T-cell (primary cell): Measurements from ENCODE around the gene CCNL2. TPM values are rescaled to one million over a fixed set of nuclear protein-coding genes. Genes with fewer than 3 reads are reported as not detected.
"Not testable (repeated sequence)": the region's sequence is repeated elsewhere in the genome, so short reads cannot be mapped to it uniquely, and the experiment has no call there.

ENCODE experiments used
- ATAC-seq, 4 experiments: fragments of 200-7000 bp in 3 of 4; fragments of 150-1000 bp in 1 of 4; cut with Tn5 transposase; replicated peaks in 1 of 4; 1 replicate in 3 of 4; 2 replicates in 1 of 4; pipeline ENCODE4 v1.10.0; 2021; ENCODE audit warnings: moderate library complexity in 3 of 4, mild to moderate bottlenecking in 2 of 4, moderate number of reproducible peaks in 1 of 4
- CTCF ChIA-PET, 2 donors: fragments of 300-600 bp; sonication (Branson Sonifier 250); formaldehyde crosslinking; loops; one replicate each; lab custom pipeline; 2022; ENCODE audit warnings: antibody characterized with exemption in 2 of 2; lab: Charles Lee
- POLR2A ChIA-PET, 2 donors: fragments of 300-600 bp; sonication (Branson Sonifier 250); formaldehyde crosslinking; loops; one replicate each; lab custom pipeline; 2022; ENCODE audit warnings: antibody characterized with exemption in 2 of 2; lab: Charles Lee
- DNase-seq, 35 experiments: peaks; one replicate each; pipeline versions ENCODE4 v3.0.0 to v3.0.0-alpha.2; 2013 to 2023
- H3K27ac ChIP-seq: one replicate; pipeline ENCODE4 v1.5.1; 2013; ENCODE audit warnings: low read length
- H3K27me3 ChIP-seq, 2 experiments: replicated peaks in 1 of 2; 1 replicate in 1 of 2; 2 replicates in 1 of 2; pipeline versions ENCODE4 v1.6.1 to v1.7.0; 2013; ENCODE audit warnings: low read length in 1 of 2, mixed read lengths in 1 of 2; ENCODE audit not compliant: control insufficient read depth in 2 of 2, insufficient read depth in 2 of 2; ENCODE audit errors: extremely low read depth in 1 of 2
- H3K36me3 ChIP-seq, 2 donors: 1 replicate in 1 of 2; 2 replicates in 1 of 2; pipeline versions ENCODE4 v1.6.1 to v1.7.0; 2013; ENCODE audit warnings: low read length in 1 of 2; ENCODE audit not compliant: control insufficient read depth in 2 of 2, insufficient read depth in 1 of 2; ENCODE audit errors: extremely low read depth in 1 of 2
- H3K4me1 ChIP-seq, 2 experiments: 1 replicate in 1 of 2; 2 replicates in 1 of 2; pipeline versions ENCODE4 v1.6.1 to v1.7.0; 2013; ENCODE audit warnings: low read length in 2 of 2, mixed read lengths in 1 of 2; ENCODE audit not compliant: insufficient read depth in 2 of 2, control insufficient read depth in 1 of 2; ENCODE audit errors: extremely low read depth in 1 of 2
- H3K4me3 ChIP-seq, 2 donors: 1 replicate in 1 of 2; 2 replicates in 1 of 2; pipeline versions ENCODE4 v1.5.1 to v1.7.0; 2013; ENCODE audit warnings: mild to moderate bottlenecking in 2 of 2, low read length in 1 of 2, moderate library complexity in 1 of 2; ENCODE audit not compliant: control insufficient read depth in 1 of 2; ENCODE audit errors: extremely low read depth in 1 of 2
- H3K9me3 ChIP-seq: 2 replicates; pipeline ENCODE4 v1.7.0; 2013
- H3K27ac Mint-ChIP-seq, 2 donors: one replicate each; pipeline ENCODE4 v1.8.0; 2020 to 2021; ENCODE audit warnings: mild to moderate bottlenecking in 2 of 2, mixed read lengths in 2 of 2
- H3K27me3 Mint-ChIP-seq, 2 donors: one replicate each; pipeline ENCODE4 v1.8.0; 2021 to 2022; ENCODE audit warnings: mixed read lengths in 2 of 2
- H3K36me3 Mint-ChIP-seq: one replicate; pipeline ENCODE4 v1.8.0; 2021; ENCODE audit warnings: mixed read lengths
- H3K4me1 Mint-ChIP-seq, 3 donors: one replicate each; pipeline ENCODE4 v1.8.0; 2020 to 2022; ENCODE audit warnings: mixed read lengths in 3 of 3, mild to moderate bottlenecking in 1 of 3
- H3K4me3 Mint-ChIP-seq, 3 donors: one replicate each; pipeline ENCODE4 v1.8.0; 2020 to 2022; ENCODE audit warnings: mild to moderate bottlenecking in 3 of 3, mixed read lengths in 3 of 3, moderate library complexity in 3 of 3
- H3K9me3 Mint-ChIP-seq, 3 donors: one replicate each; pipeline ENCODE4 v1.8.0; 2020 to 2022; ENCODE audit warnings: mixed read lengths in 3 of 3
- WGBS: methylation state at CpG from one replicate; pipeline ENCODE4 v1.1.5; 2013; ENCODE audit warnings: missing lambda C conversion rate; ENCODE audit not compliant: insufficient coverage; 5-methylcytosine and 5-hydroxymethylcytosine counted together
- total RNA-seq, 35 experiments: library from RNA in 6 of 35; stranded (reverse) in 6 of 35; fragments of 120-200 nt in 1 of 35; gene quantifications; one replicate each; pipeline versions ENCODE4 v1.2.1 to v1.2.4 and lab custom pipeline; 2013 to 2026

CCNL2 gene
- total RNA-seq, 5 donors from 2014 or later (not counting 1 experiment from before 2014, with no cell fraction given), result 250 to 418 (median 376) TPM

DNA sequence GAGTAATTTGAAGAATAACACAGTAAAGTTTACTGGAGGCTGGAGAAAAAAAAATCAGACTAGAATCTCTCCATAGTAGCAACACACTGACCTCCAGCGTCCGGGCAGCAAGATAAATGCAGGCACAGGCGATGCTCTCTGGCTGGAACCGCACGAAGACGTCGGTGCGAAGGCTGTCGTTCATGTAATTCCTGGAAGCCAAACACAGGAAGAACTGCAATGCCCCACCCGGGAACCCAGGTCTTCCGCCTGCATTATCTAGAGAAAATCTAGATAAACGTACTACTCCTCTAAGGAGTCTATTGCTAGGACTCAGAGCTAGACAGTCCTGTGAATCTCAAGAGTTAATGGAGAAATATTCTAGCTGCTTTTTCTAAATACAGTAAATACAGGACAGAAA lies 8.5 kb downstream of the CCNL2 start:
- no peaks in the 10 kb centered on the region for H3K27me3 ChIP-seq
- H3K4me1 ChIP-seq, result peaks cover 0 to 7% of the 10 kb centered on the region in 2 experiments
- H3K27ac Mint-ChIP-seq, result no peak overlapping the region
- no peaks in the 10 kb centered on the region for H3K27me3 Mint-ChIP-seq
- H3K36me3 ChIP-seq, result peaks cover 40 to 94% of the 10 kb centered on the region in 2 donors
- ChIA-PET CTCF (no interaction called here), POLR2A (no interaction called here)
- H3K4me3 ChIP-seq, result no peak overlapping the region
- DNase-seq (no peak), ATAC-seq (no peak)
- H3K9me3 Mint-ChIP-seq, result no peaks in the 10 kb centered on the region
- peaks cover 69% of the 10 kb centered on the region for H3K36me3 Mint-ChIP-seq
- no peak overlapping the region for H3K4me3 Mint-ChIP-seq
- 100% methylated on average over 10 of the region's 12 CpGs for WGBS
- no peak overlapping the region for H3K27ac ChIP-seq
- H3K4me1 Mint-ChIP-seq, result peaks cover 14 to 19% (median 15%) of the 10 kb centered on the region in 3 donors
- no peaks in the 10 kb centered on the region for H3K9me3 ChIP-seq

GRCh38 chr1:1388078-1388472 lies 11.1 kb downstream of the CCNL2 start:
- Histone ChIP-seq H3K36me3 (peaks cover 24 to 72% of the 10 kb centered on the region in 2 donors), H3K4me1 (peaks cover 0 to under 1% of the 10 kb centered on the region in 2 experiments), H3K4me3 (no peak overlapping the region), H3K27ac (no peak overlapping the region), H3K27me3 (no peaks in the 10 kb centered on the region), H3K9me3 (no peaks in the 10 kb centered on the region)
- no peak for ATAC-seq
- peaks cover 4 to 9% (median 6%) of the 10 kb centered on the region in 3 donors for H3K4me1 Mint-ChIP-seq
- peaks cover 48% of the 10 kb centered on the region for H3K36me3 Mint-ChIP-seq
- H3K27me3 Mint-ChIP-seq, result no peaks in the 10 kb centered on the region
- CTCF ChIA-PET, result no interaction called here
- POLR2A ChIA-PET, result interaction anchor here in 1 of 2 donors (0.6 kb wide), 1 partner anchor 33 kb away, joined by 5 read pairs; no protein-coding TSS in a partner anchor
- H3K27ac Mint-ChIP-seq, result no peak overlapping the region
- H3K4me3 Mint-ChIP-seq, result no peak overlapping the region
- 91% methylated on average over 5 of the region's 16 CpGs for WGBS
- H3K9me3 Mint-ChIP-seq, result no peaks in the 10 kb centered on the region
- DNase-seq, result no peak

- 98% methylated on average over 36 of the region's 50 CpGs for WGBS
- ATAC-seq, result no peak
- Histone ChIP-seq H3K36me3 (peaks cover 18 to 65% of the 10 kb centered on the region in 2 donors), H3K4me3 (no peak overlapping the region), H3K27me3 (no peaks in the 10 kb centered on the region), H3K9me3 (no peaks in the 10 kb centered on the region), H3K27ac (no peak overlapping the region), H3K4me1 (no peaks in the 10 kb centered on the region)
- ChIA-PET POLR2A (interaction anchor here in 1 of 2 donors (0.6 kb wide), 1 partner anchor 32 kb away, joined by 5 read pairs; no protein-coding TSS in a partner anchor), CTCF (no interaction called here)
- Mint-ChIP-seq H3K27ac (no peak overlapping the region), H3K27me3 (no peaks in the 10 kb centered on the region), H3K36me3 (peaks cover 45% of the 10 kb centered on the region), H3K9me3 (no peaks in the 10 kb centered on the region), H3K4me3 (no peak overlapping the region), H3K4me1 (peaks cover 4 to 6% (median 6%) of the 10 kb centered on the region in 3 donors)
- no peak for DNase-seq
Observed at GRCh38 chr1:1387098-1388077, 11.7 kb downstream of the CCNL2 start.

DNA sequence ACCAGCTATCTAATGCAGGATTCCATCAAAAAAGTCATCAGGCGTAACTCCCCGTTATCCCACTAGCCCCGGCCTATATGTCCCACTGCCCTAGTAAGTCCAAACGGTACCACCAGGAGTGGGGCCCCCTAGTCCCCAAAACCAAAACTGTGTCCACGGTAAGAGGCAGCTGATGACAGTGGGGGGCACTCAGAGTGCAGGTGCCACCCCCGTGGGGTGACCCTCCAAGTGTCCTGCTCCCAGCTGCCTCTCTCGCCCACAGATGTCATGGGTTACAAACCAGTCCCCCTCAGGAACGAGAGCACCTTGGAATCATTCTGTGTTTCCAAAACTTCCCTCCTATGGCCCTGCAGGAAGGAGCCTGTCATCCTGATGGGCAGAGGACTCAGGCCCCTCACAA lies 13.2 kb downstream of the CCNL2 start:
- Histone ChIP-seq H3K27me3 (peaks cover 0 to 3% of the 10 kb centered on the region in 2 experiments), H3K4me1 (no peaks in the 10 kb centered on the region), H3K27ac (no peak overlapping the region), H3K36me3 (peaks cover 22 to 56% of the 10 kb centered on the region in 2 donors), H3K4me3 (no peak overlapping the region), H3K9me3 (no peaks in the 10 kb centered on the region)
- POLR2A ChIA-PET, result interaction anchor here (0.6 to 0.7 kb wide), 2 partner anchors 10 to 11 kb away, joined by 3 to 9 read pairs; partner anchors contain the start of gene AURKAIP1 (in 1 of the 2)
- no peaks in the 10 kb centered on the region for H3K27me3 Mint-ChIP-seq
- H3K4me1 Mint-ChIP-seq, result no peaks in the 10 kb centered on the region
- ATAC-seq (no peak), DNase-seq (no peak)
- WGBS, result 94% methylated on average over 8 of the region's 8 CpGs
- no peak overlapping the region for H3K27ac Mint-ChIP-seq
- no peak overlapping the region for H3K4me3 Mint-ChIP-seq
- H3K9me3 Mint-ChIP-seq, result no peaks in the 10 kb centered on the region
- CTCF ChIA-PET, result no interaction called here
- H3K36me3 Mint-ChIP-seq, result peaks cover 34% of the 10 kb centered on the region

DNA sequence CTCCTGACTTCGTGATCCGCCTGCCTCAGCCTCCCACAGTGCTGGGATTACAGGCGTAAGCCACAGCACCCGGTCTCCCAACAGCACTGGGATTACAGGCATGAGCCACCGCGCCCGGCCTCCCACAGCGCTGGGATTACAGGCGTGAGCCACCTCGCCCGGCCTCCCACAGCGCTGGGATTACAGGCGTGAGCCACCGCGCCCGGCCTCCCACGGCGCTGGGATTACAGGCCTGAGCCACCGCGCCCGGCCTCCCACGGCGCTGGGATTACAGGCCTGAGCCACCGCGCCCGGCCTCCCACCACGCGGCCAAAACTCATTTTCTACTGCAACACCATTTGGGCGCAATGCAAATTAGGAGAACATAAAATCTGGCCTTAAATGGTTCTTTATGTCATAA lies 13.8 kb downstream of the CCNL2 start:
- H3K9me3 ChIP-seq, H3K27me3 Mint-ChIP-seq, H3K27me3 ChIP-seq, H3K9me3 Mint-ChIP-seq, H3K4me1 Mint-ChIP-seq, POLR2A ChIA-PET, H3K27ac ChIP-seq, H3K4me3 ChIP-seq, H3K4me1 ChIP-seq, DNase-seq, H3K27ac Mint-ChIP-seq, ATAC-seq, H3K4me3 Mint-ChIP-seq: not testable (repeated sequence)
- H3K36me3 ChIP-seq, result peaks cover 23 to 50% of the 10 kb centered on the region in 2 donors
- 92% methylated on average over 16 of the region's 29 CpGs for WGBS
- CTCF ChIA-PET, result interaction anchor here in 1 of 2 donors (0.6 kb wide), 1 partner anchor 22 kb away, joined by 3 read pairs; no protein-coding TSS in a partner anchor
- peaks cover 28% of the 10 kb centered on the region for H3K36me3 Mint-ChIP-seq

GRCh38 chr1:1381294-1381693 lies 17.8 kb downstream of the CCNL2 start:
- H3K27ac Mint-ChIP-seq, result no peak overlapping the region
- Histone ChIP-seq H3K9me3 (no peaks in the 10 kb centered on the region), H3K4me3 (no peak overlapping the region), H3K36me3 (peaks cover 10 to 11% of the 10 kb centered on the region in 2 donors), H3K27me3 (peaks cover 0 to 3% of the 10 kb centered on the region in 2 experiments), H3K4me1 (peaks cover 0 to 3% of the 10 kb centered on the region in 2 experiments), H3K27ac (no peak overlapping the region)
- peaks cover 5% of the 10 kb centered on the region for H3K36me3 Mint-ChIP-seq
- ATAC-seq (no peak), DNase-seq (no peak)
- POLR2A ChIA-PET, result no interaction called here
- no peak overlapping the region for H3K4me3 Mint-ChIP-seq
- CTCF ChIA-PET, result no interaction called here
- no peaks in the 10 kb centered on the region for H3K27me3 Mint-ChIP-seq
- no peaks in the 10 kb centered on the region for H3K9me3 Mint-ChIP-seq
- WGBS, result 78% methylated on average over 7 of the region's 8 CpGs
- no peaks in the 10 kb centered on the region for H3K4me1 Mint-ChIP-seq
